Measurements from ENCODE around the gene GNS.

GNS gene

DNA sequence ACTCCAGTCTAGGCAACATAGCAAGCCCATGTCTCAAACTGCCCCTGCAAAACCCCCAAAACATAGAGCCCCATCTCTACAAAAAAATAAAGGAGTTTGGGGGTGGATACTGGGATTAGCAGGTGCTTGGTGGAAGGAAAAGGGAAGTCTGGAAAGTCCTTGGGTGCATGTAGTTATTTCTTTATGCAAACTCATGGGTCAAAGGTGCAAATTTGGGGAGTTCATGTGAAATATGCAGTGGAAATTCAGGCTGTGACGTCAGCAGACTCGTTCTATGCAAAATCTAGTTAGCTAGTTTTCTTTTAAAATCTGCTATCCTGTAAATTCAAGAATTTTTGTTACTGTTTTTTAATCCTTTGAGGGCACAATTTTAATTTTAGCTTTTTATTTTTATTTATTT is 51.3 kb downstream of the GNS start:
- no peaks in the 10 kb centered on the region for H3K27me3 ChIP-seq (ENCODE audit: control insufficient read depth in 1 of 2, insufficient read depth in 2 of 2, low read length in 2 of 2)
- no peaks in the 10 kb centered on the region for H3K4me1 ChIP-seq (ENCODE audit: control insufficient read depth in 1 of 2, insufficient read depth in 2 of 2, low read length in 2 of 2)
- no peak overlapping the region for H3K27ac ChIP-seq (ENCODE audit: low read depth, low read length)
- no peak overlapping the region for H3K9ac ChIP-seq (ENCODE audit: low read depth in 1 of 2, low read length in 2 of 2)
- H3K9me3 ChIP-seq (ENCODE audit: control insufficient read depth in 1 of 2, low read length in 2 of 2) = no peaks in the 10 kb centered on the region
- H3K36me3 ChIP-seq (ENCODE audit: control insufficient read depth in 1 of 2, insufficient read depth in 2 of 2, low read length in 2 of 2) = no peaks in the 10 kb centered on the region
- no peak overlapping the region for H3K4me3 ChIP-seq (ENCODE audit: low read depth in 1 of 2, low read length in 2 of 2)

DNA sequence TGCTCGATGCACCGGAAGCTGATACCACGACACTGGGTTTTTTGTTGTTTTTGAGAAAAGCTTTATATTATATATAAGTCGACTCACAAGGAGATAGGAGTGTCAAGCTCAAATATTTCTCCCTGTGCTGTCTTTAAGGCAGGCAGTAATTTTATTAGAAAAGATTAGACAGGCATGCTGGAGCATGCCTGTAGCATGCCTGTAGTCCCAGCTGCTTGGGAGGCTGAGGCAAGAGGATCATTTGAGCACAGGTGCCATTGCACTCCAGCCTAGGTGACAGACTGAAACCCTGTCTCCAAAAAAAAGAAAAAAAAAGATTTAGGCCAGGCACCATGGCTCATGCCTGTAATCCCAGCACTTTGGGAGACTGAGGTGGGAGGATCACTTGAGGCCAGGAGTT is 51.8 kb downstream of the GNS start:
- H3K9me3 ChIP-seq (ENCODE audit: control insufficient read depth in 1 of 2, low read length in 2 of 2) = no peaks in the 10 kb centered on the region
- no peak overlapping the region for H3K9ac ChIP-seq (ENCODE audit: low read depth in 1 of 2, low read length in 2 of 2)
- H3K27ac ChIP-seq (ENCODE audit: low read depth, low read length) = no peak overlapping the region
- no peaks in the 10 kb centered on the region for H3K4me1 ChIP-seq (ENCODE audit: control insufficient read depth in 1 of 2, insufficient read depth in 2 of 2, low read length in 2 of 2)
- no peaks in the 10 kb centered on the region for H3K36me3 ChIP-seq (ENCODE audit: control insufficient read depth in 1 of 2, insufficient read depth in 2 of 2, low read length in 2 of 2)
- no peaks in the 10 kb centered on the region for H3K27me3 ChIP-seq (ENCODE audit: control insufficient read depth in 1 of 2, insufficient read depth in 2 of 2, low read length in 2 of 2)
- no peak overlapping the region for H3K4me3 ChIP-seq (ENCODE audit: low read depth in 1 of 2, low read length in 2 of 2)

GRCh38 chr12:64706857-64707256 is 52.3 kb downstream of the GNS start:
- Histone ChIP-seq H3K4me3 (ENCODE audit: low read depth in 1 of 2, low read length in 2 of 2) (no peak overlapping the region), H3K27me3 (ENCODE audit: control insufficient read depth in 1 of 2, insufficient read depth in 2 of 2, low read length in 2 of 2) (no peaks in the 10 kb centered on the region), H3K27ac (ENCODE audit: low read depth, low read length) (no peak overlapping the region), H3K36me3 (ENCODE audit: control insufficient read depth in 1 of 2, insufficient read depth in 2 of 2, low read length in 2 of 2) (no peaks in the 10 kb centered on the region), H3K9ac (ENCODE audit: low read depth in 1 of 2, low read length in 2 of 2) (no peak overlapping the region), H3K9me3 (ENCODE audit: control insufficient read depth in 1 of 2, low read length in 2 of 2) (no peaks in the 10 kb centered on the region), H3K4me1 (ENCODE audit: control insufficient read depth in 1 of 2, insufficient read depth in 2 of 2, low read length in 2 of 2) (no peaks in the 10 kb centered on the region)

GRCh38 chr12:64706306-64706705 is 52.9 kb downstream of the GNS start:
- Histone ChIP-seq H3K27ac (ENCODE audit: low read depth, low read length) (no peak overlapping the region), H3K9ac (ENCODE audit: low read depth in 1 of 2, low read length in 2 of 2) (no peak overlapping the region), H3K9me3 (ENCODE audit: control insufficient read depth in 1 of 2, low read length in 2 of 2) (no peaks in the 10 kb centered on the region), H3K4me3 (ENCODE audit: low read depth in 1 of 2, low read length in 2 of 2) (no peak overlapping the region), H3K27me3 (ENCODE audit: control insufficient read depth in 1 of 2, insufficient read depth in 2 of 2, low read length in 2 of 2) (no peaks in the 10 kb centered on the region), H3K4me1 (ENCODE audit: control insufficient read depth in 1 of 2, insufficient read depth in 2 of 2, low read length in 2 of 2) (peaks cover 0 to 3% of the 10 kb centered on the region in 2 donors), H3K36me3 (ENCODE audit: control insufficient read depth in 1 of 2, insufficient read depth in 2 of 2, low read length in 2 of 2) (no peaks in the 10 kb centered on the region)

DNA sequence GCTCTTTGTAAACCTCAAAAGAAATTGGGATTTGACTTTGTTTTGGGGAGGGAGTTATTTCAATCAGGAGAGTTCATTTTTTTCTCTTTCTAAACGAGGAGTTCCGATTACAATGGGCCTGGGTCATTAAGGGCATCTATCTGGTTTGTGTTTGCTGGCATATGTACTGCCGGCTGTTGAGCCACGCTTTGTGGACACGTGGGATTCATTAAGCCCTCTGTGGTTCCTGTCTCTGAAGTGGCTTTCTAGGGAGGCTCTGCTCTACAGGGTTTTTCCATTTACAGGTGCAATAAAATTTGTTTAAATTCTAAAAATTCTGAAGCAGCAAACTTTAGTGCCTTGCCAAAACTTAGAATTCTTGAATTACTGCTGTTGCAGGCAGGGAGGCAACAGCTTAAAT is 57.9 kb downstream of the GNS start:
- Histone ChIP-seq H3K9ac (ENCODE audit: low read depth in 1 of 2, low read length in 2 of 2) (no peak overlapping the region), H3K36me3 (ENCODE audit: control insufficient read depth in 1 of 2, insufficient read depth in 2 of 2, low read length in 2 of 2) (peaks cover 3 to 6% of the 10 kb centered on the region in 2 donors), H3K9me3 (ENCODE audit: control insufficient read depth in 1 of 2, low read length in 2 of 2) (no peaks in the 10 kb centered on the region), H3K27ac (ENCODE audit: low read depth, low read length) (no peak overlapping the region), H3K4me1 (ENCODE audit: control insufficient read depth in 1 of 2, insufficient read depth in 2 of 2, low read length in 2 of 2) (peaks cover 0 to 12% of the 10 kb centered on the region in 2 donors), H3K4me3 (ENCODE audit: low read depth in 1 of 2, low read length in 2 of 2) (no peak overlapping the region), H3K27me3 (ENCODE audit: control insufficient read depth in 1 of 2, insufficient read depth in 2 of 2, low read length in 2 of 2) (no peaks in the 10 kb centered on the region)

DNA sequence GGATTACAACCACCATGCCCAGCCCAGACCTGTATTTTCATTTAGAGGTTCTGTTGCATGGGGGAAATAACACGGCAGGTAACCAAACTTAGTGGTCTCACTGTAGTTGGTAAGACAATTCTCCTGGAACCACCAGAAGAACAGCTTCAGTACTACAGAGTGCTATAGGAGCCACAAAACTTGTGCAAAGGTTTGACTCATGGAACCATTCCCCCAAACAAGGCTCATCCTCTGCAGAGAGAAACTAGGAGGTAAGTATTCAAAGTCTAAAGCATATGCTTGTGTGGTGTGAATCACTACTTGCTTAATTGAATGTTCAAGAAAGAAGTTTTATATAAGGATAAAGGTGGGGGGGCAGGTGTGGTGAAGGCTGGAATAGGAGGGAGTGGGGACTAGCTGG is 58.7 kb downstream of the GNS start:
- H3K27ac ChIP-seq (ENCODE audit: low read depth, low read length) = no peak overlapping the region
- peaks cover 6 to 9% of the 10 kb centered on the region in 2 donors for H3K36me3 ChIP-seq (ENCODE audit: control insufficient read depth in 1 of 2, insufficient read depth in 2 of 2, low read length in 2 of 2)
- H3K4me1 ChIP-seq (ENCODE audit: control insufficient read depth in 1 of 2, insufficient read depth in 2 of 2, low read length in 2 of 2) = peaks cover 0 to 14% of the 10 kb centered on the region in 2 donors
- H3K4me3 ChIP-seq (ENCODE audit: low read depth in 1 of 2, low read length in 2 of 2) = no peak overlapping the region
- H3K27me3 ChIP-seq (ENCODE audit: control insufficient read depth in 1 of 2, insufficient read depth in 2 of 2, low read length in 2 of 2) = no peaks in the 10 kb centered on the region
- H3K9me3 ChIP-seq (ENCODE audit: control insufficient read depth in 1 of 2, low read length in 2 of 2) = no peaks in the 10 kb centered on the region
- H3K9ac ChIP-seq (ENCODE audit: low read depth in 1 of 2, low read length in 2 of 2) = no peak overlapping the region

- Histone ChIP-seq H3K36me3 (ENCODE audit: control insufficient read depth in 1 of 2, insufficient read depth in 2 of 2, low read length in 2 of 2) (peaks cover 10 to 16% of the 10 kb centered on the region in 2 donors), H3K9me3 (ENCODE audit: control insufficient read depth in 1 of 2, low read length in 2 of 2) (no peaks in the 10 kb centered on the region), H3K27ac (ENCODE audit: low read depth, low read length) (no peak overlapping the region), H3K4me1 (ENCODE audit: control insufficient read depth in 1 of 2, insufficient read depth in 2 of 2, low read length in 2 of 2) (peaks cover 0 to 14% of the 10 kb centered on the region in 2 donors), H3K27me3 (ENCODE audit: control insufficient read depth in 1 of 2, insufficient read depth in 2 of 2, low read length in 2 of 2) (no peaks in the 10 kb centered on the region), H3K4me3 (ENCODE audit: low read depth in 1 of 2, low read length in 2 of 2) (no peak overlapping the region), H3K9ac (ENCODE audit: low read depth in 1 of 2, low read length in 2 of 2) (no peak overlapping the region)
Observed at GRCh38 chr12:64699504-64700115, 59.6 kb downstream of the GNS start.

DNA sequence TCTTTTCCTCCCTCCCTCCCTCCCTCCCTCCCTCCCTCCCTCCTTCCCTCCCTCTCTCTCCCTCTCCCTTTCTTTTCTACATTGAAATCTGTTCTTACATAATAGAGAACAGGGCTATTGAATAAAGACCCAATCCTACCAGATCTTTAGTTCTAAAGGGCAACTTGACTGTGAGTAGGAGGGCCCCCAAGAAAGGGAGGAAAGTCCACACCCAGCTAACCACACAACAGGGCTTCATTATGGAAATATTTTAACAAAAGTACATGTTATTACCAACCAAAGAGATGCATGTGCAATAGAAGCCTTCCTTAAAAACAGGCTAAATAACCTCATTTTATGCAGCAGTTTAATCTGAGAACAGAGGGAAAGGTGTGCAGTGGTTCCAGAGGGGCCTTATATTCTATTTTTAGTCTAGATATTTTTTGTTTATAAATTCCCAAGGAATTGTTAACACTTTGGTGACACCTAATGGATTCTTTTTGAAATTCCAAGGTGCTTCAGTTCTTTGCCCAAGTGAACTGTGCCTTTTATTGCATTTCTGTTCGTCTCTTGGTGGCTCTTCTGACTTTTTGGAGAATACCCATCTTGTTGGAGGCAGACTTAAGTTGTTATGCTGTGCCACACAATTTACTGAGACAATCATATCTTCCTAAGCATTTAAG is 63.0 kb downstream of the GNS start:
- H3K9me3 ChIP-seq (ENCODE audit: control insufficient read depth in 1 of 2, low read length in 2 of 2) = no peaks in the 10 kb centered on the region
- peaks cover 0 to 10% of the 10 kb centered on the region in 2 donors for H3K4me1 ChIP-seq (ENCODE audit: control insufficient read depth in 1 of 2, insufficient read depth in 2 of 2, low read length in 2 of 2)
- H3K27me3 ChIP-seq (ENCODE audit: control insufficient read depth in 1 of 2, insufficient read depth in 2 of 2, low read length in 2 of 2) = no peaks in the 10 kb centered on the region
- H3K9ac ChIP-seq (ENCODE audit: low read depth in 1 of 2, low read length in 2 of 2) = no peak overlapping the region
- no peak overlapping the region for H3K4me3 ChIP-seq (ENCODE audit: low read depth in 1 of 2, low read length in 2 of 2)
- peaks cover 10 to 34% of the 10 kb centered on the region in 2 donors for H3K36me3 ChIP-seq (ENCODE audit: control insufficient read depth in 1 of 2, insufficient read depth in 2 of 2, low read length in 2 of 2)
- no peak overlapping the region for H3K27ac ChIP-seq (ENCODE audit: low read depth, low read length)

GRCh38 chr12:64695550-64695949 is 63.7 kb downstream of the GNS start:
- H3K4me1 ChIP-seq (ENCODE audit: control insufficient read depth in 1 of 2, insufficient read depth in 2 of 2, low read length in 2 of 2) = peaks cover 0 to 4% of the 10 kb centered on the region in 2 donors
- no peak overlapping the region for H3K4me3 ChIP-seq (ENCODE audit: low read depth in 1 of 2, low read length in 2 of 2)
- no peak overlapping the region for H3K27ac ChIP-seq (ENCODE audit: low read depth, low read length)
- peaks cover 10 to 34% of the 10 kb centered on the region in 2 donors for H3K36me3 ChIP-seq (ENCODE audit: control insufficient read depth in 1 of 2, insufficient read depth in 2 of 2, low read length in 2 of 2)
- H3K9me3 ChIP-seq (ENCODE audit: control insufficient read depth in 1 of 2, low read length in 2 of 2) = no peaks in the 10 kb centered on the region
- no peaks in the 10 kb centered on the region for H3K27me3 ChIP-seq (ENCODE audit: control insufficient read depth in 1 of 2, insufficient read depth in 2 of 2, low read length in 2 of 2)
- no peak overlapping the region for H3K9ac ChIP-seq (ENCODE audit: low read depth in 1 of 2, low read length in 2 of 2)

- Histone ChIP-seq H3K9me3 (ENCODE audit: control insufficient read depth in 1 of 2, low read length in 2 of 2) (no peaks in the 10 kb centered on the region), H3K4me3 (ENCODE audit: low read depth in 1 of 2, low read length in 2 of 2) (no peak overlapping the region), H3K27ac (ENCODE audit: low read depth, low read length) (no peak overlapping the region), H3K36me3 (ENCODE audit: control insufficient read depth in 1 of 2, insufficient read depth in 2 of 2, low read length in 2 of 2) (peaks cover 10 to 34% of the 10 kb centered on the region in 2 donors), H3K4me1 (ENCODE audit: control insufficient read depth in 1 of 2, insufficient read depth in 2 of 2, low read length in 2 of 2) (peaks cover 0 to 3% of the 10 kb centered on the region in 2 donors), H3K27me3 (ENCODE audit: control insufficient read depth in 1 of 2, insufficient read depth in 2 of 2, low read length in 2 of 2) (no peaks in the 10 kb centered on the region), H3K9ac (ENCODE audit: low read depth in 1 of 2, low read length in 2 of 2) (no peak overlapping the region)
Observed at GRCh38 chr12:64694130-64695040, 64.8 kb downstream of the GNS start.

All from duodenal mucosa (tissue), 2 donors.